Endothelial cell of umbilical vein (primary cell): ENCODE data around the gene EPDR1. TPM values are rescaled to one million over a fixed set of nuclear protein-coding genes. Genes with fewer than 3 reads are reported as not detected.
A peak's percentile ranks its signal among the peaks of the same experiment; 100 is the strongest.

Source experiments
- BruUV-seq: library from RNA; stranded (reverse); fragments of 400-500 nt; replicated peaks from 2 replicates; lab custom pipeline; 2021; lab: Mats Ljungman, UMichigan
- CTCF ChIA-PET: fragments of 300-600, 350-600 bp; sonication (Branson Sonifier 250); formaldehyde crosslinking; loops from one replicate; lab custom pipeline; 2021; ENCODE audit warnings: antibody characterized with exemption, inconsistent platforms; lab: Charles Lee
- POLR2A ChIA-PET: fragments of 300-600, 350-600 bp; sonication (Branson Sonifier 250); formaldehyde crosslinking; loops from one replicate; lab custom pipeline; 2021; ENCODE audit warnings: antibody characterized with exemption, inconsistent platforms; lab: Charles Lee
- DNase-seq: peaks from one replicate; pipeline ENCODE4 v3.0.0-alpha.2; 2011; ENCODE audit warnings: low read depth, low spot score
- FAIRE-seq: peaks from 2 replicates; lab custom pipeline; 2011; peaks lifted over from hg19 to GRCh38; lab: Jason Lieb, UNC
- H2AFZ ChIP-seq: 2 replicates; pipeline ENCODE4 v1.6.0; 2012; ENCODE audit warnings: low read depth, low read length, control low read depth, inconsistent platforms
- H3K27ac ChIP-seq: 2 replicates; pipeline ENCODE4 v1.5.1; 2011; ENCODE audit warnings: low read depth, mild to moderate bottlenecking, control low read depth, low read length, moderate library complexity; ENCODE audit not compliant: insufficient read depth
- H3K27me3 ChIP-seq, 2 experiments: 2 replicates each; pipeline versions ENCODE4 v1.6.0 to v1.6.1; 2011; ENCODE audit warnings: low read length in 2 of 2, mixed read lengths in 1 of 2; ENCODE audit not compliant: control insufficient read depth in 2 of 2, insufficient read depth in 2 of 2
- H3K36me3 ChIP-seq, 2 experiments: 2 replicates in 1 of 2; 3 replicates in 1 of 2; pipeline ENCODE4 v1.5.1; 2011; ENCODE audit warnings: low read length in 2 of 2, mild to moderate bottlenecking in 1 of 2, moderate library complexity in 1 of 2; ENCODE audit not compliant: control insufficient read depth in 2 of 2, insufficient read depth in 2 of 2; ENCODE audit errors: extremely low read depth in 1 of 2
- H3K4me1 ChIP-seq: 3 replicates; pipeline ENCODE4 v1.5.1; 2011; ENCODE audit warnings: mild to moderate bottlenecking, low read length; ENCODE audit not compliant: control insufficient read depth, insufficient read depth; ENCODE audit errors: extremely low read depth
- H3K4me2 ChIP-seq: 2 replicates; pipeline ENCODE4 v1.6.1; 2011; ENCODE audit warnings: low read length, control low read depth, mixed read lengths; ENCODE audit not compliant: insufficient read depth
- H3K4me3 ChIP-seq, 3 experiments: fragments of 200-600 bp in 1 of 3; sonication (generic), shearing (Covaris generic) in 1 of 3; replicated peaks in 1 of 3; 2 replicates each; pipeline ENCODE4 v1.5.1; 2011 to 2016; ENCODE audit warnings: control low read depth in 3 of 3, low read length in 3 of 3, mild to moderate bottlenecking in 2 of 3, inconsistent platforms in 1 of 3, low read depth in 1 of 3, moderate library complexity in 1 of 3; ENCODE audit not compliant: insufficient read depth in 1 of 3
- H3K79me2 ChIP-seq: 2 replicates; pipeline ENCODE4 v1.6.0; 2012; ENCODE audit warnings: low read length, inconsistent platforms; ENCODE audit not compliant: control insufficient read depth, insufficient read depth
- H3K9ac ChIP-seq: replicated peaks from 2 replicates; pipeline ENCODE3; 2011; ENCODE audit warnings: low read length, control low read depth; ENCODE audit not compliant: insufficient read depth; ENCODE audit errors: extremely low read depth
- H3K9me1 ChIP-seq: replicated peaks from 3 replicates; pipeline ENCODE4 v1.6.0; 2011; ENCODE audit warnings: mild to moderate bottlenecking, low read length; ENCODE audit not compliant: control insufficient read depth, insufficient read depth; ENCODE audit errors: extremely low read depth
- H3K9me3 ChIP-seq: replicated peaks from 2 replicates; pipeline ENCODE4 v1.5.1; 2012; ENCODE audit warnings: low read length, inconsistent platforms; ENCODE audit not compliant: control insufficient read depth, insufficient read depth
- H4K20me1 ChIP-seq: replicated peaks from 2 replicates; pipeline ENCODE3; 2011; ENCODE audit warnings: mild to moderate bottlenecking, low read length; ENCODE audit not compliant: control insufficient read depth, insufficient read depth; ENCODE audit errors: extremely low read depth
- EZH2 ChIP-seq: IDR thresholded peaks from 2 replicates; pipeline ENCODE4 v1.6.1; 2012; ENCODE audit warnings: borderline replicate concordance, low read depth, mild to moderate bottlenecking, moderate library complexity, low read length, inconsistent platforms; ENCODE audit not compliant: severe bottlenecking
- POLR2A ChIP-seq: IDR thresholded peaks from 2 replicates; pipeline ENCODE4 v1.6.1; 2012; ENCODE audit warnings: low read depth, mild to moderate bottlenecking, control low read depth, low read length
- dilution Hi-C: fragments of 300-500 bp; cut with MboI; formaldehyde crosslinking; loops from one replicate; pipeline ENCODE4 v1.15.0; 2019; ENCODE audit warnings: low sequenced_read_pairs; ENCODE audit not compliant: extremely low pct_ligation_motif_present
- intact Hi-C: fragments of 100-400 bp; cut with micrococcal nuclease; formaldehyde crosslinking; loops from one replicate; pipeline ENCODE4 v1.10.0; 2022
- polyA plus RNA-seq, 4 experiments: library from polyadenylated mRNA; depleted of rRNA in 3 of 4; stranded (reverse) in 3 of 4; unstranded in 1 of 4; fragments of >200 nt; gene quantifications; 2 replicates each; pipeline versions ENCODE4 v1.2.1 to v1.2.3, GENCODE V29; 2011 to 2012; ENCODE audit warnings: missing spikeins in 1 of 4
- total RNA-seq: library from RNA; stranded (reverse); gene quantifications from 2 replicates; pipeline ENCODE4 v1.2.3, GENCODE V29; 2021
- TF ChIP-seq, protein P1 (sequence below), 2 donors: IDR thresholded peaks; 1 replicate in 1 of 2; 2 replicates in 1 of 2; pipeline ENCODE4 v1.5.1; 2011; ENCODE audit warnings: low read length in 2 of 2, mild to moderate bottlenecking in 2 of 2, moderate library complexity in 2 of 2, control low read depth in 1 of 2, inconsistent platforms in 1 of 2, low read depth in 1 of 2; ENCODE audit not compliant: insufficient read depth in 1 of 2; ENCODE audit errors: extremely low read depth in 1 of 2

The EPDR1 gene
- total and polyA plus RNA-seq, 2 donors (not counting 3 experiments of a cell fraction or from before 2014, with no cell fraction given), result 0.40 to 0.66 TPM

DNA sequence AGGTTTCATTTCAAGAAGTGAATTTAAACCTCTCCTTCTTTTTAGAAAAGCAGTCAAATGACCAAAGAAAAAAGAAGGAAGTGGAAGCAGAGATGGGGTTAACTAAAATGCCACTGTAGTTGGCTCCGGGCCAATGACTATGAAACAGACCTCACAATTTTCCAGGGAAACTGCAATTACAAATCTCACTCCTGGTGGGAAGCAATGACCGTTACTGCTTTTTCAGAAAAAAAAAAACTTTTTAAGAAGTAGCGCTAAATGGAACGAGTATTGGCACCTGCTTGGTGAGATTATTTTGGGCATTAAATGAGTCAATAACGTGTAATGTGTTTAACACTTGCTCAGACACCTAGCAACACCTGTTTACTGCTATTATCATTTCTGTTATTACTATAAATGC is 5.0 kb upstream of the EPDR1 start:
- no peak overlapping the region for H3K4me2 ChIP-seq
- H3K9me1 ChIP-seq, result no peaks in the 10 kb centered on the region
- H3K4me1 ChIP-seq, result peaks cover 4% of the 10 kb centered on the region
- H3K9ac ChIP-seq, result no peak overlapping the region
- TF ChIP-seq POLR2A, result no peak
- no TSS peak for BruUV-seq
- no peak overlapping the region for H3K4me3 ChIP-seq
- ChIA-PET CTCF (interaction anchor here (3.6 kb wide), 1 partner anchor 13 kb away, joined by 23 read pairs; no protein-coding TSS in a partner anchor), POLR2A (no interaction called here)
- no peak overlapping the region for H2AFZ ChIP-seq
- H4K20me1 ChIP-seq, result no peaks in the 10 kb centered on the region
- H3K36me3 ChIP-seq, result no peaks in the 10 kb centered on the region
- dilution Hi-C loops (no loop called here), intact Hi-C loops (loop anchor here (5.0 kb wide), 1 partner anchor 192 kb away; no protein-coding TSS in a partner anchor)
- peaks cover 28 to 31% of the 10 kb centered on the region in 2 experiments for H3K27me3 ChIP-seq
- H3K27ac ChIP-seq, result no peak overlapping the region
- H3K79me2 ChIP-seq, result no peaks in the 10 kb centered on the region
- DNase-seq, result no peak
- H3K9me3 ChIP-seq, result no peaks in the 10 kb centered on the region
- FAIRE-seq, result no peak

DNA sequence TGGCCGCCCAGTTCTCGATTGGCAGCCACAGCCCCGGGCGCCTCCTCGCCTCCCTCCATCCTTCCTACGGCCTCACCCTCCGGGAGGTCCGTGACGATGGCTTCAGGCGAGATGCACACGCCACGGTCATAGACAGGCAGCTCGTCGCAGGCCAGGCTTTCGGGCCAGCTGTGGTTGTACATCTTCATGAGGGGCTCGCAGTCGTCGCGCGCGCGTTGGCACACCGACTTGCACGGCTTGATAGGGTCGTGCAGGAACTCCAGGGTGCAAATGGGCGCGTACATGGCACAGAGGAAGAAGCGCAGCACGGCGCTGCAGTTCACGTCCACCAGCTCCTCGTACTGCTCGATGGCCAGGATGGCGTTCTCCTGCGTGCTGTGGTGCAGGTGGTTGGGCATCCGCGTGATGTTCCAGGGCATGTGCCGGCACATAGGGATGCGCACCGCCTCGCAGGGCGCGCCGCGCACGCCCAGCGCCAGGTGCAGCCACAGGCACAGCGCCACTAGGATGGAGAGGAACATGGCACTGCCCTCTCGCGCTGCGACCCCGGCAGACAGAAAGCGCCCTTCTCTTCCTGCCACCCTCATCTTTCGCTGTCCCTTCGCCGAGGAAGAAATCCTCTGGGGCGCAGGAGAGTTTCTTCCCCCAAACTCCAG is 4.3 kb upstream of the EPDR1 start:
- no peaks in the 10 kb centered on the region for H3K9me3 ChIP-seq
- ChIA-PET POLR2A (no interaction called here), CTCF (interaction anchor here (1.3 to 3.6 kb wide), 8 partner anchors 9 to 458 kb away, joined by 3 to 23 read pairs (median 10); no protein-coding TSS in a partner anchor)
- peak overlapping the region; percentile 51 for H2AFZ ChIP-seq
- FAIRE-seq (no peak), DNase-seq (peak; percentile 3)
- no peaks in the 10 kb centered on the region for H3K36me3 ChIP-seq
- peaks cover 29 to 37% of the 10 kb centered on the region in 2 experiments for H3K27me3 ChIP-seq
- H3K27ac ChIP-seq, result no peak overlapping the region
- peak overlapping the region; percentile 22 for H3K4me2 ChIP-seq
- peak; percentile 76 for TF ChIP-seq EZH2
- TF ChIP-seq, protein P1, sequence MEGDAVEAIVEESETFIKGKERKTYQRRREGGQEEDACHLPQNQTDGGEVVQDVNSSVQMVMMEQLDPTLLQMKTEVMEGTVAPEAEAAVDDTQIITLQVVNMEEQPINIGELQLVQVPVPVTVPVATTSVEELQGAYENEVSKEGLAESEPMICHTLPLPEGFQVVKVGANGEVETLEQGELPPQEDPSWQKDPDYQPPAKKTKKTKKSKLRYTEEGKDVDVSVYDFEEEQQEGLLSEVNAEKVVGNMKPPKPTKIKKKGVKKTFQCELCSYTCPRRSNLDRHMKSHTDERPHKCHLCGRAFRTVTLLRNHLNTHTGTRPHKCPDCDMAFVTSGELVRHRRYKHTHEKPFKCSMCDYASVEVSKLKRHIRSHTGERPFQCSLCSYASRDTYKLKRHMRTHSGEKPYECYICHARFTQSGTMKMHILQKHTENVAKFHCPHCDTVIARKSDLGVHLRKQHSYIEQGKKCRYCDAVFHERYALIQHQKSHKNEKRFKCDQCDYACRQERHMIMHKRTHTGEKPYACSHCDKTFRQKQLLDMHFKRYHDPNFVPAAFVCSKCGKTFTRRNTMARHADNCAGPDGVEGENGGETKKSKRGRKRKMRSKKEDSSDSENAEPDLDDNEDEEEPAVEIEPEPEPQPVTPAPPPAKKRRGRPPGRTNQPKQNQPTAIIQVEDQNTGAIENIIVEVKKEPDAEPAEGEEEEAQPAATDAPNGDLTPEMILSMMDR (IDR thresholded peaks at IDR 0.05; ENCODE audit: extremely low read depth in 1 of 2, insufficient read depth in 1 of 2, low read depth in 1 of 2, low read length in 2 of 2), result no peak
- no peaks in the 10 kb centered on the region for H4K20me1 ChIP-seq
- intact Hi-C loops (loop anchor here (2.0 to 5.0 kb wide), 2 partner anchors 191 to 403 kb away; no protein-coding TSS in a partner anchor), dilution Hi-C loops (no loop called here)
- H3K4me1 ChIP-seq, result peaks cover 4% of the 10 kb centered on the region
- no TSS peak for BruUV-seq
- no peaks in the 10 kb centered on the region for H3K9me1 ChIP-seq
- peak overlapping the region in 1 of 3 experiments; percentile 20 for H3K4me3 ChIP-seq
- H3K79me2 ChIP-seq, result no peaks in the 10 kb centered on the region
- H3K9ac ChIP-seq, result no peak overlapping the region
